ENCODE results near the gene MTUS2. TPM values are rescaled to one million over a fixed set of nuclear protein-coding genes. Genes with fewer than 3 reads are reported as not detected.
"Not testable (repeated sequence)": the region's sequence is repeated elsewhere in the genome, so short reads cannot be mapped to it uniquely, and the experiment has no call there.

Gene MTUS2
- total RNA-seq, 4 donors from 2014 or later, result 0.08 to 0.57 TPM; not detected in 2

- WGBS, 2 donors, result 74% methylated on average over 5 of the region's 13 CpGs; no CpG with 5 or more reads in 1 of the 2 donors
- H3K27ac ChIP-seq, result no peak overlapping the region
- no peaks in the 10 kb centered on the region for H3K36me3 ChIP-seq
- H3K27me3 ChIP-seq, result no peaks in the 10 kb centered on the region
- no peak for TF ChIP-seq POLR2A (IDR thresholded peaks at IDR 0.05)
- TF ChIP-seq, protein P1, sequence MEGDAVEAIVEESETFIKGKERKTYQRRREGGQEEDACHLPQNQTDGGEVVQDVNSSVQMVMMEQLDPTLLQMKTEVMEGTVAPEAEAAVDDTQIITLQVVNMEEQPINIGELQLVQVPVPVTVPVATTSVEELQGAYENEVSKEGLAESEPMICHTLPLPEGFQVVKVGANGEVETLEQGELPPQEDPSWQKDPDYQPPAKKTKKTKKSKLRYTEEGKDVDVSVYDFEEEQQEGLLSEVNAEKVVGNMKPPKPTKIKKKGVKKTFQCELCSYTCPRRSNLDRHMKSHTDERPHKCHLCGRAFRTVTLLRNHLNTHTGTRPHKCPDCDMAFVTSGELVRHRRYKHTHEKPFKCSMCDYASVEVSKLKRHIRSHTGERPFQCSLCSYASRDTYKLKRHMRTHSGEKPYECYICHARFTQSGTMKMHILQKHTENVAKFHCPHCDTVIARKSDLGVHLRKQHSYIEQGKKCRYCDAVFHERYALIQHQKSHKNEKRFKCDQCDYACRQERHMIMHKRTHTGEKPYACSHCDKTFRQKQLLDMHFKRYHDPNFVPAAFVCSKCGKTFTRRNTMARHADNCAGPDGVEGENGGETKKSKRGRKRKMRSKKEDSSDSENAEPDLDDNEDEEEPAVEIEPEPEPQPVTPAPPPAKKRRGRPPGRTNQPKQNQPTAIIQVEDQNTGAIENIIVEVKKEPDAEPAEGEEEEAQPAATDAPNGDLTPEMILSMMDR (IDR thresholded peaks at IDR 0.05), result no peak
- H3K4me1 ChIP-seq, result no peaks in the 10 kb centered on the region
- intact Hi-C loops (cut with DNase I), result no loop called here
- H3K9me3 ChIP-seq, result peaks cover 0 to 16% (median 0%) of the 10 kb centered on the region in 3 donors
- no peak overlapping the region for H3K4me3 ChIP-seq
- no peak for DNase-seq
Observed at GRCh38 chr13:29204651-29205050, 384.5 kb downstream of the MTUS2 start.

- no peaks in the 10 kb centered on the region for H3K9me3 ChIP-seq
- H3K36me3 ChIP-seq, result no peaks in the 10 kb centered on the region
- no peak for TF ChIP-seq POLR2A (IDR thresholded peaks at IDR 0.05)
- TF ChIP-seq, protein P1 (IDR thresholded peaks at IDR 0.05), result no peak
- WGBS, 2 donors, result 41 to 85% methylated on average over 2 to 4 of the region's 4 CpGs
- H3K27me3 ChIP-seq, result no peaks in the 10 kb centered on the region
- no peaks in the 10 kb centered on the region for H3K4me1 ChIP-seq
- intact Hi-C loops (cut with DNase I), result no loop called here
- H3K4me3 ChIP-seq, result no peak overlapping the region
- no peak overlapping the region for H3K27ac ChIP-seq
- no peak for DNase-seq
Observed at GRCh38 chr13:29210676-29211075, 390.5 kb downstream of the MTUS2 start.

DNA sequence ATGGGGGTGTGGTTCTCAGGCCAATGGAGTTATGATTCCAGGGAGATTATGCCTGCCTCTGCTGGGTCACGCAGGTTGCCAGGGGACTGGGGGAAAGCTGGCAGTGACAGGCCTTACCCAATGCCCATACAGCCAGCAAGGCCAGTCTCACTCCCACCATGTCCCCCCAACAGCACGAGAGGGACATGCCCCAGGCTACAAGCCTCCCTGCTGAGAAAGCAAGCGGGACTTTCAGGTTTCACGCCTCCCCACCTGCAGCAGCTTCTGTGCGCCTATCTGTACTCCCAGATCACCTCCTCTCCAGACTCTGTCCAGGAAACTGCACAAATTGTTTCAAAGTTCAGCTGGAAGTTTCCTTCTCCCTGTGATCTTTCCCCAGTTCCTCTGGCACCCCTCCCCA lies 391.0 kb downstream of the MTUS2 start:
- H3K27me3 ChIP-seq; H3K36me3 ChIP-seq; H3K27ac ChIP-seq; H3K9me3 ChIP-seq; intact Hi-C loops (cut with DNase I); H3K4me1 ChIP-seq; H3K4me3 ChIP-seq; DNase-seq: not testable (repeated sequence)
- 71 to 91% methylated on average over 4 to 5 of the region's 5 CpGs for WGBS, 2 donors

GRCh38 chr13:29222458-29222857 lies 402.3 kb downstream of the MTUS2 start:
- 72 to 94% methylated on average over 3 to 5 of the region's 5 CpGs for WGBS, 2 donors
- intact Hi-C loops (cut with DNase I), result no loop called here
- Histone ChIP-seq H3K36me3 (no peaks in the 10 kb centered on the region), H3K27me3 (no peaks in the 10 kb centered on the region), H3K9me3 (no peaks in the 10 kb centered on the region), H3K27ac (no peak overlapping the region), H3K4me1 (no peaks in the 10 kb centered on the region), H3K4me3 (no peak overlapping the region)
- TF ChIP-seq POLR2A (IDR thresholded peaks at IDR 0.05), result no peak
- TF ChIP-seq, protein P1 (IDR thresholded peaks at IDR 0.05), result no peak
- DNase-seq, result no peak

DNA sequence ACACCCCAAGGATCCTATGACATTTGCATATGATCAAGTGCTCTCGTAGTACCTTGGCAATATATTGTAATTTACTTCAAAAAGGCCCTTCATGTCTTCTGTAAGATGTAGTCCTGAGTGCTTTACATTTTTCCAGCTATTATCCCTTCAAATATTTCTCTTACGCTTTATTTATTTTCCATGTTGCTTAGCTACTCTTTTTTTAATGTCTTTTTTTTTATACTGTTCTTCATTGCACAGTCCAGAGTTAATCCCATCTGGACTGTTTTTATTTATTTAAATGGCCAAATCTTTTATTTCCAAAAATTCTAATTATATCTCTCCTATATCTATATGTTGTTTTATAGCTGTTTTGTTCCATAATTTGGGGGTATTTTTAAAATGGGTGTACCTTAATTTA lies 404.1 kb downstream of the MTUS2 start:
- intact Hi-C loops (cut with DNase I), result no loop called here
- 33 to 63% methylated on average over 2 of the region's 2 CpGs for WGBS, 2 donors
- TF ChIP-seq POLR2A (IDR thresholded peaks at IDR 0.05), result no peak
- TF ChIP-seq, protein P1 (IDR thresholded peaks at IDR 0.05), result no peak

GRCh38 chr13:29227576-29227975 lies 407.4 kb downstream of the MTUS2 start:
- TF ChIP-seq, protein P1 (IDR thresholded peaks at IDR 0.05), result no peak
- no peak for TF ChIP-seq POLR2A (IDR thresholded peaks at IDR 0.05)
- DNase-seq, result no peak

More for the DNA sequence above, 404.1 kb downstream of the MTUS2 start:
- H3K4me3 ChIP-seq, result no peak overlapping the region
- H3K27ac ChIP-seq, result no peak overlapping the region
- DNase-seq, result no peak
- no peaks in the 10 kb centered on the region for H3K9me3 ChIP-seq
- no peaks in the 10 kb centered on the region for H3K4me1 ChIP-seq
- no peaks in the 10 kb centered on the region for H3K27me3 ChIP-seq
- H3K36me3 ChIP-seq, result no peaks in the 10 kb centered on the region

More at GRCh38 chr13:29227576-29227975, 407.4 kb downstream of the MTUS2 start:
- no peaks in the 10 kb centered on the region for H3K9me3 ChIP-seq
- no peaks in the 10 kb centered on the region for H3K36me3 ChIP-seq
- no peaks in the 10 kb centered on the region for H3K27me3 ChIP-seq
- H3K27ac ChIP-seq, result no peak overlapping the region
- intact Hi-C loops (cut with DNase I), result no loop called here
- no peaks in the 10 kb centered on the region for H3K4me1 ChIP-seq
- H3K4me3 ChIP-seq, result no peak overlapping the region
